ENCODE measurements around the gene PHF21B.

PHF21B gene

DNA sequence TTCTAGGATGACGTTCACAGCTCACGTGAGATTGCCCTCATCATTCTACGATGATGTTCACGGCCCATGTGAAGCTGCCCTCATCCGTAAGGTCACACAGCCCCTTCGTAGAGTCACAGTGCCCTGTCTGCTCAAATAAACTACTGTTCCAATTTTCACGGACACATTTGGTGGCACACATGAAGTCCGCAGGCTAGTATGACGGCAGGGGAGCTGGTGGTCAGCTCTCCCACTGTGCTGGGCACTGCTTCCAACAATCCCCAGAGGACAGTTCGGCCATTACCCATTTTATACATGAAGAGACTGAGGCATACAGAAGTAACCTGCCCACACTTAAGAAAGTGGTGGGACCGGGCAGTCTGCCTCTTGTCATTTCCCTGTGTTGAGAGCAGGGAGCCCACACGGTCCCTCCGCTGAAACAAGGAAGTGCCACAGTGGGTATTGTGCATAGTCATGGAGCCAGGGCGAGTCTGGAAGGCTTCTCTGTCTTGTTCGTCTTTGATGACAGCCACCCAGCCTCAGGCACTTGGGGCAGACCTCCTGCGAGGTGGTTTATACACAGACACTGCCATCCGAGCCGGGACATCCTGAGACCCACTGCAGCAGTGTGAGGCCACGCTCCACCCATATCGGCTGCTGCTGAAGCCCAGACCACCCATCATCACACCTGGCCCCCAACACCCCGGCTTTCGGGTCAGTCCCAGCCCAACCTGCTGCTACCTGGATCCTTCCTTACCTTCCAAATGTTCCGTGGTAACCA is 114.3 kb downstream of the PHF21B start:
- no peak overlapping the region for H3K27ac Mint-ChIP-seq
- ATAC-seq = no peak
- peaks cover 0 to 4% of the 10 kb centered on the region in 2 donors for H3K9me3 Mint-ChIP-seq
- peaks cover 12% of the 10 kb centered on the region for H3K27me3 Mint-ChIP-seq
- H3K4me3 Mint-ChIP-seq = no peak overlapping the region
- no peak for DNase-seq
- H3K4me1 Mint-ChIP-seq = no peaks in the 10 kb centered on the region

DNA sequence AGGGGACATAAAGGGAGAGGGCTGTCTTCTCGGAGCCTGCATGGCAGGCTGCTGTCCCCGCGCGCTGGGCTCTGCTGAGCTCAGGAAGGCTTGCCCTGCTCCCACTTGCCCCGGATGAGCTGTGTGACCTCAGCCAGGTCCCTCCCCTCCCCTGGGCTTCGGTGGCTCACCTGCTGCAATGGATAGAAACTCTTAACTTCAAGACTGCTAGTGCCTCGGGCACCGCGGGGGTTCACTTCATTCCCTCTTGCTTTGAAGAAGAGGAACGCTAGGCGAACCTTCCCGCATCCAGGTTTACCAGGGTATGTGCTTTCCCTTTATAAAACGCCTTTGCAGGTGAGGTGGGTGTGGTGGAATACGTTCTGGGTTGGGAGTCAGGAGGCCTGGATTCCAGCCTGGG is 115.0 kb downstream of the PHF21B start:
- DNase-seq = no peak
- Mint-ChIP-seq H3K27me3 (peaks cover 5% of the 10 kb centered on the region), H3K9me3 (no peaks in the 10 kb centered on the region), H3K27ac (no peak overlapping the region), H3K4me1 (no peaks in the 10 kb centered on the region), H3K4me3 (no peak overlapping the region)
- no peak for ATAC-seq

DNA sequence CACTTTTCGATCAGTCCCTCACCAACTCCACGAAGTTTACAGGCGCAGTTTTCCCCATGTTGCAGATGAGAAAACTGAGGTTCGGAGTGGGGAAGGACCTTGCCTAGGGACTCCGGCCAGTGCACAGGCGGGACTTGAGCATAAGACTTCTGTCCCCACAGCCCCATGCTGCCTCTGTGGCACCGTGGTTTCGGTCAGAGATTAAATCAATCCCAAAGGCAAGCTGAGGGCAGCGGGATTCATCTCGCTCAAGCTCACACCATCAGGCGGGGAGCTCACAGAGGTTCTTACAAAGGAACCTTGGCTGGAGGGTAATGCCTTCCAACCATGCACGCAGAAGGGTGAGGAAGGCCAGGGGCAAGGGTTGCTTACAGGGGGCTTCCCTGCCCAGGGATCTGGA is 115.5 kb downstream of the PHF21B start:
- no peaks in the 10 kb centered on the region for H3K9me3 Mint-ChIP-seq
- H3K27ac Mint-ChIP-seq = no peak overlapping the region
- no peaks in the 10 kb centered on the region for H3K4me1 Mint-ChIP-seq
- peaks cover under 1% of the 10 kb centered on the region for H3K27me3 Mint-ChIP-seq
- DNase-seq (no peak), ATAC-seq (no peak)
- H3K4me3 Mint-ChIP-seq = no peak overlapping the region

DNA sequence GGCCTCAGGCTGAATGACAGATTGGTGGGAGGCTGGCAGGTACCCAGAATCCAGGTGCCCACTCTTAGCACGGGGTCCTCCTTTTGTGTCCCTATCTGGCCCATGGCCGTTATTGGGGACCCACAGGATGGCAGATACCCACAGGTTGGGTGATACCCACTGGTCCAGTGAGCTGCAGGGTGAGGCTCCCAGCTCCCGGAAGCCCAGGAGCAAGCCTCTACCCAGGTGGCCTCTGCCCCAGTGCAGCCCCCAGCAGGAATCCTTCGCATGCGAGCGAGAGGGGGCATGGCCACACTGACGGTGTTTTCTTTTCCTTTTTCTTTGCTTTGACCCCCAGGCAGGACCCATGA is 116.1 kb downstream of the PHF21B start:
- Mint-ChIP-seq H3K4me1 (no peaks in the 10 kb centered on the region), H3K27ac (no peak overlapping the region), H3K9me3 (no peaks in the 10 kb centered on the region), H3K4me3 (no peak overlapping the region), H3K27me3 (no peaks in the 10 kb centered on the region)
- no peak for DNase-seq
- ATAC-seq = no peak

DNA sequence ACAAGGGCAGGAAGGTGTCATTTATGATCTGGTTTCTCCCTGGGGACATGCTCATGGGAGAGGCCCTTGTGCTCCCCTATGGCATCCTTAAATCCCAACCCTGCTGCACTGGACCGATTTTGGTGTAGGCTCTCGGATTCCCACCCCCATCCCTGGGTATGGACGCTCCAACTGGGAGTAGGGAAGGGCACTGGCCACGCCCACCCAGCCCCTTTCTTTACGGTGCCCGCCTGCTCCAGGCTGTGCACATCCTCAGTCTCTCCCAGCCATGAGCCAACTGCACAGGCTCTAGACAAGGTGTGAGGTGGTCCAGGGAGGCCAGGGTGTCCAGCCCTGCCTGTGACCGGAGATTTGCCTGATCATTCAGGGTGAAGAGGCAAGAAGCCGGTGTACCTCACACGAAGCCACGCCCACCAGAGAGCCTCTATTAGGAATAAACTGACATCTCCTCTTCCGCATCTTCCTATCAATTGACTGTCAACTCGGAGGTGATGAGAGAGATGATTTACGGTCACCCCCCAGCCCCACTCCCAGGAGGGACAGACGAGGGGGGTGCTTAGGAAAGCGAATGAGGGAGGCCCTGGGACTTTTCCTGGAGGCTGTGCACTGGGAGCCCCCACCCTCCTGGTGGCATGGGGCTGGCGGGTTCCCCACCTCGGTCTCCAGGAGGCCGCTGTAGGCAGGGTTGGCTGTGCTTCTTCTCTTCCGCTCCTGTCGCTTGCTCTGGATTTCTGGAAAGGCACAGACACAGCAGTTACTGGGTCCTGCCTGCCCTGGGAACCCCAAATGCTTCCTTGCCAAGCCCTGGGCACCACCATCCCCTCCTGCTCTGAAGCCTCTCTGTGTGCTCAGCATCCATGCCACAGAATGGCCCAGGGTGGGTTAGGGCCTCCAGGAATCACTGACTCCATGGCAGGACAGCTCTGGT is 116.7 kb downstream of the PHF21B start:
- Mint-ChIP-seq H3K4me3 (no peak overlapping the region), H3K27me3 (no peaks in the 10 kb centered on the region), H3K27ac (peak overlapping the region in 1 of 2 donors; percentile 95), H3K9me3 (no peaks in the 10 kb centered on the region), H3K4me1 (no peaks in the 10 kb centered on the region)
- no peak for ATAC-seq
- DNase-seq = no peak

DNA sequence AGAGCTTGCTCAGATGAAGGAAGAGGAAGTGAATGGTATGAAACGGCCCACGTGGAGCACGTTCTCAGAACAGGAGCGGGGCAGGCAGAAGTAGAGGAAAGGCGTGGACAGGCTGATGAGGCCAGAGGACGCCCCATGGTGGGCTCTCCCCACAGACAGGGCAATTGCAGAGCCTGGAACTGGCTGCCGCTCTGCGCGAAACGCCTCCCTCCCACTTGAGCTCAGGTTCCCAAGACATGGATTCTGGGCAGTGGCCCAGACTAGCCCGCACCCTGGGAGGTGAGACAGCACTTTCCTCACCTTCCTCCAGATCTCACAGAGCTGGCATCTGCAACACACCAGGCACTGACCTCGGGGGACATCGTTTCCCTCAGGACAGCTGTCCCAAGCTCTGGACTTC is 117.6 kb downstream of the PHF21B start:
- Mint-ChIP-seq H3K4me3 (no peak overlapping the region), H3K9me3 (no peaks in the 10 kb centered on the region), H3K27me3 (no peaks in the 10 kb centered on the region), H3K4me1 (no peaks in the 10 kb centered on the region), H3K27ac (peak overlapping the region in 1 of 2 donors; percentile 46)
- DNase-seq (no peak), ATAC-seq (no peak)

DNA sequence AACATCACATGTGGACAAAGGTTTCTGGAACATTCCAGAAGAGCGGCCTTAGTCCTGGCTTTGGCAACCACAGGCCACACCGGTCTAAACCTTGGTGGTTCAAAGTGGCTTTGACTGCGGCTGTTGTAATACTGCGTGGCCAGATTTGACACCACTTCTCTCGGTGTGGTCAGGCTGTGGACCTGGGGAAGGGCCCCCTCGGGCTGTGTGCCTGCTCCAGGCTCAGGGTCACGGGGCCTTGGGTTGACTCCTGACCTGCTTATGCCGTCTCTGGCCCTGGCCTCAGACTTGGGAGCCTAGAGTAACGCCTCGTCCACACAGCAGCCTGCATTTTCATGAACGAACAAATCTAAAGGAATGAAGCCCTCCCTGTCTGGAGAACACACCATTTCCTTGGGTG is 118.0 kb downstream of the PHF21B start:
- Mint-ChIP-seq H3K4me1 (no peaks in the 10 kb centered on the region), H3K4me3 (no peak overlapping the region), H3K27me3 (no peaks in the 10 kb centered on the region), H3K27ac (peak overlapping the region in 1 of 2 donors; percentile 46), H3K9me3 (no peaks in the 10 kb centered on the region)
- DNase-seq (no peak), ATAC-seq (no peak)

DNA sequence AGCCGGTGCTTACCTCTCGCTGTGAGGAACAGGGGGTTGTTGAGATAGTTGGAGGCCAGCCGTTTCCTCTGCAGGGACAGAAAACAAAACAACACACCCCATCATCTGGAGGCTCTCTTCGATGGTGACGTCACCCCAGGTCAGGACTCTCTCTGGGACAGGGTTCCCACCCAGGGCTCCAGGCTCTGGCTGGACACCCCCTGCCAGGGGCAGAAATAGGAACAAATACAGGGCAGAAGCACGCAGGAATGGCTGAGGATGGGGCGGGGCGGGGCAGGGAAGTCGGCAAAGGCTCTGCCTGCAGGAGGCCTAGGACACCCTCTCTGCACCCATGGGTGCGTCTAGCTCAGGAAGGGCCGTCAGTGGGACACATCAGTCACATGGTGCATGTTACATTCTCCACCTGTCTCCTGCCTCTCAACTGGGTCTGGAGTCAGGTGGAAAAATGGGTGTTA is 118.5 kb downstream of the PHF21B start:
- Mint-ChIP-seq H3K4me3 (no peak overlapping the region), H3K27me3 (no peaks in the 10 kb centered on the region), H3K4me1 (no peaks in the 10 kb centered on the region), H3K27ac (no peak overlapping the region), H3K9me3 (no peaks in the 10 kb centered on the region)
- DNase-seq (no peak), ATAC-seq (no peak)

DNA sequence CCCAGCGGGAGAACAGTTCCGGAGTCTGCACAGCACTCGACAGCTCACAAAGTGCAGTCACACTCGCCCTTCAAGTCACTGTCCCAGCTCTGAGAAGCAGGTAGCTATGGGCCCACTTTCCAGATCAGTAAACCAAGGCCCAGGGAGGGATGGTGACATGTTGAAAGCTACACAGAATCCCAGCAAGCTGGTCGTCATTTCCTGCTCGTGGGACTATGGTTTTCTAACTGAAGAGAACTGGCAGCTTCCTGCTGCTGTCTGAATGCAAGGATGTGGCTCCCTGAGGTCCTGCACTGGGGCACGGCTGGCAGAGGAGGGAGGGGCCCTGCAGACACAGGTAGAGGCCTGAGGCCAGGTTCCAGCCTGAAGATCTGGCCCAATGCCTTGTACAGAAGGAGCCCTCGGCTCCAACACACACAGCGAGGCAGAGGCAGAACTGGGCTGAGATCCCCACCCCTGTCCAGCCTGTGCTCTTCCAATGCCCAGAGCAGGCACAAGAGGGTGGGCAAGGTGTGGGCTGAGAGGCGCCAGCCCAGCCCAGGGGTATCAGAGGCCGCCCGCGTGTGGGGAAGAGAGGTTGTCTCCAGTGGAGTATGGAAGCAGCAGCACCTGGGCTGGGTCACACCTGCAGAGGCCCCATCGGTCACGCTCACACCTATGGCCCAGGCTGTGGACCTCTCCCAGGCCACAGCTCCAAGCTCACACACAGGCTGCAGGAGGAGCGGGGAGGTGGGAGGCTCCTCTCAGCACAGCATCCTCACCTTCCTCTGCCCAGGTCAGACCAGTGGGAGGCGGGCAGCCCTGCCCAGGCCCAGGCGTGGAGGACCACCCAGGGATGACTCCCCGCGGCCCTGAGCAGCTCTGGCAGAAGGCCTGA is 119.2 kb downstream of the PHF21B start:
- H3K9me3 Mint-ChIP-seq = no peaks in the 10 kb centered on the region
- peak overlapping the region in 1 of 2 donors; percentile 27 for H3K27ac Mint-ChIP-seq
- H3K4me1 Mint-ChIP-seq = no peaks in the 10 kb centered on the region
- DNase-seq = no peak
- H3K27me3 Mint-ChIP-seq = no peaks in the 10 kb centered on the region
- H3K4me3 Mint-ChIP-seq = no peak overlapping the region
- ATAC-seq = no peak

DNA sequence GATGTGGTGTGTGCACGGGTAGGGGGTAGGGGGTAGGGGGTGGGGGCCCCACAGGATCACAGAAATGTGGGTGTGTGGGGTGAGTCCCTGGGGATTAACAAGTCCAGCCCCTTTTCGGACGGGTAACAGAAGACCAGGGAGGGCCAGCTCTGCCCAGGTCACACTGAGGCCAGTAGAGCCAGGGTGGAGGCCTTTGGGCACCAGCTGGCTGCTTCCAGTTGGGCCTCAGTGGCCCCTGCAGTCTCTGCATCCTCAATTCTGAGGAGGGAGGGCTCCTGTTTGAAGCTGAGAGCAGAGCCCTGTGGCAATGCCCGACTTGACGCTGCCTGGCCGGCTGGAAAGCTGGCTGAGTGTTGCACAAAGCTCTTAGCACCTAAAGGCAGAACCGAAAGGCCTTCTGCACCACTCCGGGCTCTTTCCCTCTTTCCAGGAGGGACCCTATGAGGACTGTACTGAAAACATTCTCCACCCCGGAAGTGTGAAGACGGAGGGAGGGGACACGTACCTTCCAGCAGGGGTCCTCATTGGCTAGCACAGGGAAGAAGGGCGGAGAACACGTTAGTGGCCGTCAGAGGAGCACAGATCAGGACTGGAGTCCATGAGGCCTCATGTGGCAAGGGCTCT is 120.4 kb downstream of the PHF21B start:
- DNase-seq = no peak
- Mint-ChIP-seq H3K27me3 (no peaks in the 10 kb centered on the region), H3K9me3 (no peaks in the 10 kb centered on the region), H3K27ac (no peak overlapping the region), H3K4me1 (no peaks in the 10 kb centered on the region), H3K4me3 (no peak overlapping the region)
- ATAC-seq = no peak

DNA sequence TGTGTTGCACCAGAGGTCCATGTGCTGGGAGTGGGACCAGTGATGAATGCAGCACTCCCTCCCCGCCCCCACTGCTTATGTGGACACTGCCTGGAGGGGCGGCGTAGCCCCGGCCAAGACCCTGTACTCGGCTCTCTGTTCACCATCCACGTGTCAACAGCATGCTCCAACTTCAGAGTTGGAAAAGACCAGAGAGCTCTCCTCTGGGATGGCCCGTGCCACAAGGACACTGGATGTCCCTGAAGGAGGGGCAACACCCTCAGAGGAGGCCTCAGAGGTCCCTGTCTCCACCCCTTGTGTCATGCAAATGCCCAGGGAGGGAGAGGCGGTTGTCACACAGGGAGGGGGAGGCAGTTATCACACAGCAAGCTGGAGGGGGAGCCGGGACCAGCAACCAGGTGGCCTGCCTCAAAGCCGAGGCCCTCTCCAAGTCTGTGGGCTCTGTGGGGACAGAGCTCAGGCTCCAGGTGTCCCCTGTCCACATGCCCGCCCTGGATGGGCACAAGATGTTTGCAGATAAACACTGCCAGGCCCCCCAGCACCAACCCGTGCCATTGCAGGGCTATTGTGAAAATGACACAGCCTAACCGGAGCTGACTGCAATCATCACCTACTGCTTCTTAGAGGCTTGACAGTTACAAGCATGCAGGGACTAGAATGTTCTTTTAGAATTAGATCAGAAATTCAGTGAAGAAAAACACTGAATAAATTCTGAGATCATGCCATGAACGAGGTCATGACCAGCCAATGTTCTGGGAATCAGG is 121.1 kb downstream of the PHF21B start:
- H3K4me3 Mint-ChIP-seq = no peak overlapping the region
- no peaks in the 10 kb centered on the region for H3K27me3 Mint-ChIP-seq
- H3K4me1 Mint-ChIP-seq = no peaks in the 10 kb centered on the region
- ATAC-seq (no peak), DNase-seq (no peak)
- no peak overlapping the region for H3K27ac Mint-ChIP-seq
- no peaks in the 10 kb centered on the region for H3K9me3 Mint-ChIP-seq

DNA sequence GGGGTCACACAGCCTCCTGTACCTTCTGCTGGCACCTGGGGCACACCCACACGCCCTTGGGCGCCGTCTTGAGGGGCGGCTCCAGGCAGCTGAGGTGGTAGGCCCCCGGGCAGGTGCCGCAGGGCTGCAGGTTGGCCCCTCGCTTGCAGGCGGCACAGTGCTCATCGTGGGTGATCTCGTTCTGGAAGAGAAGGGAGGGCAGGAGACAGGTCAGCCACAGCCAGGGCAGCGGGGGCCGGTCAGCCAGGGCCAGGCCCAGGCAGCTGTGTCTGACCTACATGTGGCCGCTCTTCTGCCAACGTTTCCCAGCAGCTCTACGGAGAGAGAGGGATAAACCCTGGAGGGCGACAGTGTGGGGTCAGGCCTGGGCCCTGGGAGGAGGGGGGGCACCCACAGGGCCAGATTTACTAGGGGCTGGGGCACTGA is 121.9 kb downstream of the PHF21B start:
- DNase-seq = no peak
- H3K4me3 Mint-ChIP-seq = no peak overlapping the region
- no peaks in the 10 kb centered on the region for H3K4me1 Mint-ChIP-seq
- no peaks in the 10 kb centered on the region for H3K9me3 Mint-ChIP-seq
- ATAC-seq = no peak
- no peak overlapping the region for H3K27ac Mint-ChIP-seq
- H3K27me3 Mint-ChIP-seq = no peaks in the 10 kb centered on the region

DNA sequence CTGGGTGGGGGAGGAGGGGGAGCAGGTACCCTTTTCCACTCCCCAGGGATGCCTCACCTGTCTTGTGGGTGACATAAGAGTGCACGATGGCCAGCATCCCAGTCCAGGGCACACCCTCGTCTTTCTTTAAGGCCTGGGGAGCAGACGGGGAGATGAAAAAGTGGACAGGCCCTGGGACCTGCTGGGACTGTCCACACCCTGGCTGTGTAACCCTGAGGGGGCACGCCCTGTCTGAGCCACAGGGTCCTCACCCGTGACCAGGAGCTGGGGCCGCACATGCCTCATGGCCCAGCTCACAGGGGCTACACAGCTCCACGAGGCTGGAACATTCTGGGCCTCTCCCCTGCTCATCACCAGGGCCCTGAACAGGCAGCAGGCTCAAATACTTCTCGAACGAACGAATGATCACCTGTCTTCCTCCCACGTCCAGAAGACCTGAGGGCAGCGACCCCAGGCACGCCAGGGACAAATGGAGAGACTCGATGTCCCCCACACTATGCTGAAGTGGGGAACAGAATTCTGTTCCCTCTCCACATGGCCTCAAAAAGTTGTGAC is 123.9 kb downstream of the PHF21B start:
- ATAC-seq = no peak
- Mint-ChIP-seq H3K27me3 (no peaks in the 10 kb centered on the region), H3K4me3 (no peak overlapping the region), H3K9me3 (no peaks in the 10 kb centered on the region), H3K27ac (peak overlapping the region in 1 of 2 donors; percentile 70), H3K4me1 (no peaks in the 10 kb centered on the region)
- DNase-seq = no peak
